Muscle of leg (tissue), 11 donors: ENCODE results near the gene GAS7. TPM values are rescaled to one million over a fixed set of nuclear protein-coding genes. Genes with fewer than 3 reads are reported as not detected.

Experiments used
- DNase-seq: peaks from one replicate; pipeline ENCODE4 v3.0.0; 2013
- H3K27ac ChIP-seq: one replicate; pipeline ENCODE4 v1.5.1; 2013; ENCODE audit warnings: mild to moderate bottlenecking, low read length, control low read depth
- H3K27me3 ChIP-seq: one replicate; pipeline ENCODE4 v1.6.1; 2013; ENCODE audit warnings: low read length; ENCODE audit not compliant: control insufficient read depth, insufficient read depth
- H3K36me3 ChIP-seq: one replicate; pipeline ENCODE4 v1.6.1; 2013; ENCODE audit warnings: low read length; ENCODE audit not compliant: control insufficient read depth, insufficient read depth
- H3K4me1 ChIP-seq: one replicate; pipeline ENCODE4 v1.6.1; 2013; ENCODE audit warnings: low read length; ENCODE audit not compliant: control insufficient read depth, insufficient read depth
- H3K4me3 ChIP-seq: one replicate; pipeline ENCODE4 v1.5.1; 2013; ENCODE audit warnings: low read length, control low read depth
- H3K9me3 ChIP-seq: replicated peaks from 2 replicates; pipeline ENCODE4 v1.6.1; 2013; ENCODE audit warnings: low read depth, low read length; ENCODE audit not compliant: control insufficient read depth
- WGBS: methylation state at CpG from one replicate; pipeline ENCODE4 v1.1.5; 2013; ENCODE audit warnings: missing lambda C conversion rate; ENCODE audit not compliant: insufficient coverage; 5-methylcytosine and 5-hydroxymethylcytosine counted together
- polyA plus RNA-seq, 8 donors: library from polyadenylated mRNA; unstranded; fragments of 120-200 nt; gene quantifications; one replicate each; pipeline versions ENCODE4 v1.2.1 to v1.2.3, GENCODE V29; 2013; ENCODE audit warnings: inconsistent platforms in 1 of 8, low replicate concordance in 1 of 8; ENCODE audit not compliant: insufficient read length in 8 of 8, insufficient read depth in 1 of 8
- total RNA-seq: library from RNA; stranded (reverse); fragments of 120-200 nt; gene quantifications from one replicate; pipeline ENCODE4 v1.2.4, GENCODE V29; 2013

The GAS7 gene
- total and polyA plus RNA-seq, 9 donors: 33.3 to 68.9 (median 45.9) TPM

DNA sequence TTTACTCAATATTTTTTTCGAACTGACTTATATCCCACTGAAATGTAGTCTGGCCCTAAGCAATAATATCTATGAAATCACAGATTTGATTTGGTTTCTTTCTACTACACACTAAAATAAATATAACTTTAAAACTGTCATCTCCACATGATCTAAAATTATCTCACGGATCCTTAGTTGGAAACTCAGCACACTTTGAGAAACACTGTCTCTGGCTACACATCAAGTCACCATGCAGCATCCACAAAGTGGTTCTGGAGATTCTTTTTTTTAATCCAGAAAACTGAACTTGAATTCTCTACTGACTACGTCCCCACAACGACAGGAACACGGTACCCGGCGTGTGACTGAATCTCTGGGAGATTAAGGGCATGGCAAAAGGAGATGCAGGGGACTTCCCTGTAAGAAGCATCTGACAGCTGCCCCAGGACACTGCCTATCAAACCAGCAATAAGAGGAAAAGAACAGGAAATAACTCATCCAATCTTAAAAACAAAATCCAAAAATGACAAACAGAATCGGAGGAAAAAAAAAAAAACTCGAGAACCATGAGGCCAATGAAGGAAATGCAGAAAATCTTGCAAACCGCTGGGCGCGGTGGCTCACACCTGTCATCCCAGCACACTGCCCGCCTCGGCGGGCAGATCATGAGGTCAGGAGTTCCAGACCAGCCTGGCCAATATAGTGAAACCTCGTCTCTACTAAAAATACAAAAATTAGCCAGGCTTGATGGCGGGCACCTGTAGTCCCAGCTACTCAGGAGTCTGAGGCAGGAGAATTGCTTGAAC is 152.3 kb downstream of the GAS7 start:
- H3K4me1 ChIP-seq: peaks cover 20% of the 10 kb centered on the region

DNA sequence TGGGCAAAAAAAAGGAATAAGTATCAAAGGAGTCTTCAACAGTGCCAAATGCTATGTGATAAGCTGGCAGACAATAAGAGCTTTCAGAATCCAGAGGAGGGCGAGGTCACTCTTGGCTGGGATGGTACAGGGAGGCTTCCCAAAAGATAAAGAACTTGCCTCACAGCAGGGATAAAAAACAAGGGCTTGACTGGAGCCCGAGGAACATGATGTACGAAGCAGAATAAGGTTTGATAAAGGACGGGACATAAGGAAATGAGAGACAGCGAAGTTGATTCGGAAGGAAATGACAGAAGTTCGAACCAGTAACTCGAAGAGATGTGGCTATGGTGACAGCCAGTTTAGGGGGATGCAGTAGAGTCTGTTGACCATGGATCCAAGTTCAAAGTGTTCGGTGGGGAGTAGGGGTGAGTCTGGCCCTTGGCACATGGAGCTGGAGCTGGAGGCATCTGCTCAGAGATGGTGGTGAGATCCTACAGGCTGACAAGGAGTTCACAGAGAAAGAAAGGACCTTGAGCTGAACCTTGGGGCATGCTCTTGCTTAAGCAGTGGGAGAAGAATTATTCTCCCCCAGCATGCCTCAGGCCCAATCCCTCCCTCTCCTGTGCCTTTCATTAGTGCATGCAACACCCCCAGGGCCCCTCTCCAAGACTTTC is 155.7 kb downstream of the GAS7 start:
- Histone ChIP-seq H3K4me3 (no peak overlapping the region), H3K27ac (no peak overlapping the region), H3K4me1 (peaks cover 5% of the 10 kb centered on the region), H3K27me3 (no peaks in the 10 kb centered on the region), H3K36me3 (no peaks in the 10 kb centered on the region), H3K9me3 (no peaks in the 10 kb centered on the region)
- WGBS: 81% methylated on average over 9 of the region's 9 CpGs
- peak; percentile 14 for DNase-seq

More for the DNA sequence above, 152.3 kb downstream of the GAS7 start:
- H3K27ac ChIP-seq: no peak overlapping the region
- H3K4me3 ChIP-seq: no peak overlapping the region
- no peaks in the 10 kb centered on the region for H3K9me3 ChIP-seq
- no peaks in the 10 kb centered on the region for H3K36me3 ChIP-seq
- 80% methylated on average over 7 of the region's 17 CpGs for WGBS
- H3K27me3 ChIP-seq: no peaks in the 10 kb centered on the region
- peak; percentile 36 for DNase-seq

DNA sequence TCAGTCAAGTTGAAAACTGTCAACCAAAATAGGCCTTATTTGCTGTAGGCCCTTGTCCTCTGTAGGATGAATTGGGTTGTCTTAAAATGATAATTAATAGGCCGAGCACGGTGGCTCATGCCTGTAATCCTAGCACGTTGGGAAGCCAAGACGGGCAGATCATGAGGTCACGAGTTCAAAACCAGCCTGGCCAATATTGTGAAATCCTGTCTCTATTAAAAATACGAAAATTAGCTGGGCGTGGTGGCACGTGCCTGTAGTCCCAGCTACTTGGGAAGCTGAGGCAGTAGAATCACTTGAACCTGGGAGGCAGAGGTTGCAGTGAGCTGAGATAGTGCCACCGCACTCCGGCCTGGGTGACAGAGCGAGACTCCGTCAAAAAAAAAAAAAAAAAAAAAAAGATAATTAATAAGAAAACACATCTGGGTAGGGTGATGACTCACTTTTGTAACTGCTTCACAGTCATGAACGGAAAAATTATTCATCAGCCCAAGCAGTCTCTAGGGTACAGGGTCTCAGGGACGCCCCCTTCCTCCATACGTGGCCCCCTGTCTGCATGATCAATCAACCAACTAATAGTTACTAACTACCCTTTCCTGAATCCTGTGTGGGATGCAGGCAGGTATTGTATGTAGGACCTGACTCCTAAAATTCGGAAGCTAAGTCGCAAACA is 156.4 kb downstream of the GAS7 start:
- WGBS: 95% methylated on average over 10 of the region's 17 CpGs
- Histone ChIP-seq H3K27me3 (no peaks in the 10 kb centered on the region), H3K36me3 (no peaks in the 10 kb centered on the region), H3K9me3 (no peaks in the 10 kb centered on the region), H3K27ac (no peak overlapping the region), H3K4me3 (no peak overlapping the region), H3K4me1 (peaks cover 12% of the 10 kb centered on the region)
- DNase-seq: peak; percentile 30

DNA sequence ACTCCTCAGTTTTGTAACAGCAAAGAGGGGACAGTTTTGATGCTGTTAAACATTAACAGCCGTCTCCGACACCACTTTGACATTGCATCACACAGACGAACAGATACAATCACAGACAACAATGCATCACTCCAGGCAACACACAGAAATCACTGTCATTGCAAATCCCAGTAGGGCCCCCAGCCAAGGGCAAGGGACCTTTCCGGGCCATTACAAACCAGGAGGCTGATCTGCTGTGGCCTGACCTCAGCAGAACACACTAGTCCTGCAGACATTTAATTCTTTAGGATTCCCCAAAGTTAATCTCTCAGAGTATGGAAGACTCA is 157.2 kb downstream of the GAS7 start:
- Histone ChIP-seq H3K36me3 (no peaks in the 10 kb centered on the region), H3K4me1 (peaks cover 20% of the 10 kb centered on the region), H3K9me3 (no peaks in the 10 kb centered on the region), H3K27me3 (no peaks in the 10 kb centered on the region), H3K4me3 (no peak overlapping the region), H3K27ac (no peak overlapping the region)
- peak; percentile 17 for DNase-seq
- 63% methylated on average over 3 of the region's 4 CpGs for WGBS

DNA sequence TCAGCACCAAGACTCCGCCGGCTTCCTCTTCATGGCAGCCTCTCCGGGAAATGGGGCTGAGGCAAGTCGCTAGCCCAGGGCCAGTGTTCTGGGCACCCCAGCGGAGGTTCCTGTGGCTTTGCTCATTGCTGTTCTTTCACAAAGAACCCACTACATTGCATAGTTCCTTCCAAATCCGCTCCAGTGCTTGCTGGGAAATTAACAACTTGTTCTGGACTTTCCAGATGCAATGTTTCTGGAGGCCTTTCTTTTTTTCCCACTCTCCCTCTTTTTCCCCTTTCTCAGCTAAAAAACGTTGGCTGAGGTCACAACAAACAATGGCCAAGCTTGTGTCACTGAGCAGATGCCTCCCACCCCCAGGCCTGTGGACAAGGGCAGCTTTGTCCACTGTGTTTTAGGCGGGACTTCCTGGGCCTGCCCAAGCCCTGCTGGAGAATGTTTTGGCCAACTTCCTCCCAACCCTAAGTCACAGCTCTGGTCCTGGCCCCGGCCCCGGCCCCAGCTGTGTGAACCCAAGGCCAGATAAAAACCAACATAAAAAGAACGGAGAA is 161.8 kb downstream of the GAS7 start:
- H3K36me3 ChIP-seq: no peaks in the 10 kb centered on the region
- WGBS: 26% methylated on average over 8 of the region's 11 CpGs
- H3K9me3 ChIP-seq: no peaks in the 10 kb centered on the region
- DNase-seq: peak; percentile 94
- no peaks in the 10 kb centered on the region for H3K27me3 ChIP-seq
- peaks cover 59% of the 10 kb centered on the region for H3K4me1 ChIP-seq
- H3K4me3 ChIP-seq: peak overlapping the region; percentile 18
- peak overlapping the region; percentile 96 for H3K27ac ChIP-seq

DNA sequence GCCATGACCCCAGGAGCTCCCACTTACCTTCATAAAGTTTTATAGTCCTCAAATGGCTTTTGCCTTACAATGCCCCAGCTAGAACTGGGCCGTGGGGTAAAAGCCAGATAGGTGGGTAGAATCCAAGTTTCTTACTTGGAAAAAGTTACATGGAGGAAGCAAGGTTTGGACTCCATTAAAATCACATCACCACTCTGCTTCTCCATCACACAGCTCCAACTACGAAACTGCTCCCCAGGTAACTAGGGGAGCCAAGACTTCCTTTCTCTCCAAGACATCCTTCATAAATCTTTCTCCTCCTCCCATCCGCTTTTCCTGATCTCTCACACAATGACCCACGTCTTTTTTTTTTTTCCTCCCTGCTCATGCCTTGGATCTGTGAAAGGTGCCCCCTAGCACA is 162.5 kb downstream of the GAS7 start:
- 26% methylated on average over 3 of the region's 4 CpGs for WGBS
- H3K4me1 ChIP-seq: peaks cover 66% of the 10 kb centered on the region
- H3K4me3 ChIP-seq: peak overlapping the region; percentile 18
- H3K9me3 ChIP-seq: no peaks in the 10 kb centered on the region
- H3K27ac ChIP-seq: peak overlapping the region; percentile 96
- peaks cover 4% of the 10 kb centered on the region for H3K36me3 ChIP-seq
- peak; percentile 94 for DNase-seq
- H3K27me3 ChIP-seq: no peaks in the 10 kb centered on the region

DNA sequence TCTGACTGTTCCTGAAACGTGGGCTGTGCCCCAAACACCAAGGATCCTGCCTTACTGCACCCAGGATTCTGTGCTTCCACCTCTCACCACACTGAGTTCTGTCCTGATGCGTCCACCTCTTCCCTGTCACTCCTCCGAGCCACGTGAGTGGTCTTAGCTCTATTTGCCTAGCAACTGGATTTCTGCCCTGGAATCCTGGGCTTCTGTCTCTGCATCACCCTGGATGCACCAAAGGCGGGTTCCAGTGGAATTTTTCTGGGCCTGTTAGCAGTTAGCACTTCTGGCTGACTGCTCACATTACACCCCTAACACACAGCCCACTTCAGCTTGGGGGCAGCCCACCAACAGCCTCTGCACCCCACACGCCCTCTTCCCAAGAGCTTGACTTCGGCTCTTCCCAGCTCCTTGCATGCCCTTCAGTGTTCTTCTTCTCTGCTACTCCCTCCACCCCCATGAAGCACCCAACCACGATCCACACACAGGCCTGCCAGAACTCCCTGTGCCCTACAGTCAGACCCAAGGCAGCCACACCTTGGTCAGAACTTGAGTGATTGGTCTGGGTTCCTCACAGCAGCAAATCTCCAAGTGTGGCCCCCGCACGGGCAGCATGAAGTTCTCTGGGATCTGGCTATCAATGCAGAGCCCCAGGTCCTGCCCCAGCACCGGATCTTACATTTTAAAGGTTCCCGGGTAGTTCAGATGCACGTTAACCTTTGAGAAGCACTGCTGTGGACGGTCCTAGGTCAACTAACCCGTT is 163.5 kb downstream of the GAS7 start:
- Histone ChIP-seq H3K27ac (peak overlapping the region; percentile 96), H3K27me3 (no peaks in the 10 kb centered on the region), H3K4me3 (no peak overlapping the region), H3K36me3 (peaks cover 10% of the 10 kb centered on the region), H3K4me1 (peaks cover 68% of the 10 kb centered on the region), H3K9me3 (no peaks in the 10 kb centered on the region)
- 64% methylated on average over 12 of the region's 15 CpGs for WGBS
- DNase-seq: peak; percentile 92

DNA sequence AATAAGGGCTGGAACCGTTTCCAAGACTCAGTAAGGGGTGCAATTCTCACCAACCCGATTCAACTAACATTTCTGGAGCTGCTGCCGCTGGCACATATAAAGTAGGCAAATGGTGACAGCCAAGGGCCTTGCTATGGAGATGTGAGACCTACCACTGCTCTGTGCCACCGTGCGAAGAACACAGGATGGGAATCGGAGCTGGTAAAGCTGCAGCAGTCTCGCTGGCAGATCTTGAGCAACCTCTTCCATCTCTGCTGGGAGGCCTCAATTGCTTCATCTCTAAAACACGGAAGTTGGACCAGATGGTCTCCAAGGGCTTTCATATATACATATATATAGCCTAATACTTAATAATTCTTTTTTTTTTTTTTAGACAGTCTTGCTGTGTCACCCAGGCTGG is 164.4 kb downstream of the GAS7 start:
- Histone ChIP-seq H3K4me1 (peaks cover 68% of the 10 kb centered on the region), H3K4me3 (no peak overlapping the region), H3K9me3 (no peaks in the 10 kb centered on the region), H3K36me3 (peaks cover 13% of the 10 kb centered on the region), H3K27me3 (no peaks in the 10 kb centered on the region), H3K27ac (peak overlapping the region; percentile 96)
- DNase-seq: peak; percentile 87
- WGBS: 50% methylated on average over 2 of the region's 8 CpGs

DNA sequence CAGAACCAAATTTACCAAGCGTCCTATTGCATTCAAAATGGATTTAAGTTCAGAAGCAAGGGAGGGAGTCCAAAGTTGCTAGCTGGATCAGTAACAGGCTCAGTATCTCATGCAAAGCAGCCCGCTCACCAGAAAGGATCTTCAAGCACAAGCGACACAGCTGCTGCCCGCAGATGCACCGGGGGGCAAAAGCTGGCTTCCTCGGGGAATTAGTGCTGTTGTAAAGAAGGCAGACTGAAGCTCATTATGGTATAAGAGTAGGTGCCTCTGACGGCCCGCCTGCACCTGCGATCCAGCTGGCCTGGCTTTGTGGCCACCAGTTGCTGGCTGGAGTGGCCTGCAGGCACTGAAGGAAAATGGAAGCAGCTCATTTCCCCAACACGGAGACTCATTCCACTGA is 165.0 kb downstream of the GAS7 start:
- peak overlapping the region; percentile 96 for H3K27ac ChIP-seq
- no peaks in the 10 kb centered on the region for H3K9me3 ChIP-seq
- 29% methylated on average over 8 of the region's 10 CpGs for WGBS
- peaks cover 68% of the 10 kb centered on the region for H3K4me1 ChIP-seq
- H3K4me3 ChIP-seq: no peak overlapping the region
- H3K27me3 ChIP-seq: no peaks in the 10 kb centered on the region
- peaks cover 16% of the 10 kb centered on the region for H3K36me3 ChIP-seq
- peak; percentile 77 for DNase-seq
